H1 (cell line): Measurements from ENCODE around the gene DYSF. TPM values are rescaled to one million over a fixed set of nuclear protein-coding genes. Genes with fewer than 3 reads are reported as not detected.

Experiments
- CTCF ChIA-PET: fragments of 300-600 bp; sonication (Branson Sonifier 250); formaldehyde crosslinking; loops from one replicate; lab custom pipeline; 2021; ENCODE audit not compliant: partially characterized antibody; lab: Charles Lee
- POLR2A ChIA-PET: fragments of 300-600 bp; sonication (Branson Sonifier 250); formaldehyde crosslinking; loops from one replicate; lab custom pipeline; 2021; ENCODE audit warnings: inconsistent platforms; ENCODE audit not compliant: partially characterized antibody; lab: Charles Lee
- DNase-seq, 2 experiments: peaks; one replicate each; pipeline versions ENCODE4 v3.0.0 to v3.0.0-alpha.2; 2010 to 2022; ENCODE audit warnings: low spot score in 2 of 2, low read depth in 1 of 2, mixed read lengths in 1 of 2
- FAIRE-seq: peaks from 2 replicates; lab custom pipeline; 2011; peaks lifted over from hg19 to GRCh38; lab: Jason Lieb, UNC
- H2AFZ ChIP-seq: 2 replicates; pipeline ENCODE4 v1.8.1; 2012; ENCODE audit warnings: low read length, inconsistent platforms
- H2AK5ac ChIP-seq: 2 replicates; pipeline ENCODE4 v1.6.1; 2013; ENCODE audit warnings: low read depth, low read length
- H2BK120ac ChIP-seq: replicated peaks from 2 replicates; pipeline ENCODE3; 2013; ENCODE audit warnings: low read depth, low read length, inconsistent platforms
- H2BK12ac ChIP-seq: 2 replicates; pipeline ENCODE4 v1.6.1; 2013; ENCODE audit warnings: low read depth, low read length
- H2BK15ac ChIP-seq: 2 replicates; pipeline ENCODE4 v1.6.1; 2013; ENCODE audit warnings: low read length
- H2BK20ac ChIP-seq: 2 replicates; pipeline ENCODE4 v1.6.1; 2013; ENCODE audit warnings: low read length
- H2BK5ac ChIP-seq: 2 replicates; pipeline ENCODE4 v1.6.1; 2013; ENCODE audit warnings: low read depth, low read length
- H3K14ac ChIP-seq: 2 replicates; pipeline ENCODE4 v1.6.1; 2013; ENCODE audit warnings: inconsistent platforms; ENCODE audit not compliant: insufficient read length
- H3K18ac ChIP-seq: 2 replicates; pipeline ENCODE4 v1.6.1; 2013; ENCODE audit warnings: low read length; ENCODE audit errors: extremely low read depth
- H3K23ac ChIP-seq: 2 replicates; pipeline ENCODE4 v1.6.1; 2013; ENCODE audit warnings: inconsistent platforms; ENCODE audit not compliant: insufficient read length
- H3K23me2 ChIP-seq: 2 replicates; pipeline ENCODE4 v1.6.1; 2013; ENCODE audit warnings: low read depth, low read length
- H3K27ac ChIP-seq: 2 replicates; pipeline ENCODE4 v1.6.1; 2011; ENCODE audit warnings: low read depth, low read length, inconsistent platforms
- H3K27me3 ChIP-seq, 4 experiments: replicated peaks in 1 of 4; 1 replicate in 1 of 4; 2 replicates in 3 of 4; pipeline versions ENCODE4 v1.6.1 to v1.8.1; 2011 to 2013; ENCODE audit warnings: low read length in 3 of 4, mild to moderate bottlenecking in 3 of 4, inconsistent platforms in 2 of 4, mixed read lengths in 2 of 4, moderate library complexity in 1 of 4; ENCODE audit not compliant: control insufficient read depth in 3 of 4, insufficient read depth in 3 of 4; ENCODE audit errors: extremely low read depth in 1 of 4
- H3K36me3 ChIP-seq, 4 experiments: 2 replicates each; pipeline versions ENCODE4 v1.6.1 to v1.8.1; 2011 to 2013; ENCODE audit warnings: mild to moderate bottlenecking in 4 of 4, low read length in 3 of 4, moderate library complexity in 2 of 4, control low read depth in 1 of 4, inconsistent platforms in 1 of 4; ENCODE audit not compliant: insufficient read depth in 4 of 4, control insufficient read depth in 2 of 4
- H3K4ac ChIP-seq: replicated peaks from 2 replicates; pipeline ENCODE3; 2013; ENCODE audit warnings: low read length, low read depth, mixed read lengths, inconsistent platforms; ENCODE audit not compliant: insufficient read length
- H3K4me1 ChIP-seq, 4 experiments: replicated peaks in 1 of 4; 1 replicate in 1 of 4; 2 replicates in 3 of 4; pipeline versions ENCODE4 v1.6.1 to v1.8.1; 2011 to 2013; ENCODE audit warnings: low read length in 3 of 4, inconsistent platforms in 2 of 4, mixed read lengths in 1 of 4; ENCODE audit not compliant: insufficient read depth in 4 of 4, control insufficient read depth in 3 of 4
- H3K4me2 ChIP-seq, 2 experiments: 2 replicates each; pipeline versions ENCODE4 v1.6.1 to v1.8.1; 2011 to 2013; ENCODE audit warnings: low read depth in 2 of 2, low read length in 2 of 2, control low read depth in 1 of 2, inconsistent platforms in 1 of 2, mild to moderate bottlenecking in 1 of 2; ENCODE audit not compliant: insufficient read depth in 1 of 2
- H3K4me3 ChIP-seq, 4 experiments: fragments of 200-600, 300-600 bp in 1 of 4; sonication (generic), shearing (Covaris generic), sonication (Bioruptor Twin) in 1 of 4; 2 replicates each; pipeline versions ENCODE4 v1.5.1 to v1.8.1; 2011 to 2016; ENCODE audit warnings: low read length in 4 of 4, low read depth in 3 of 4, control low read depth in 2 of 4, inconsistent platforms in 2 of 4, mild to moderate bottlenecking in 2 of 4, mixed read lengths in 1 of 4, moderate library complexity in 1 of 4; ENCODE audit not compliant: insufficient read depth in 2 of 4; ENCODE audit errors: extremely low read depth in 1 of 4
- H3K56ac ChIP-seq: replicated peaks from 2 replicates; pipeline ENCODE3; 2013; ENCODE audit warnings: low read depth, mild to moderate bottlenecking, mixed read lengths, low read length, inconsistent platforms; ENCODE audit not compliant: insufficient read length
- H3K79me1 ChIP-seq: 2 replicates; pipeline ENCODE4 v1.6.1; 2013; ENCODE audit warnings: low read depth, low read length, control low read depth
- H3K79me2 ChIP-seq, 2 experiments: 2 replicates each; pipeline versions ENCODE4 v1.6.1 to v1.8.1; 2012 to 2013; ENCODE audit warnings: low read length in 2 of 2, mild to moderate bottlenecking in 2 of 2, inconsistent platforms in 1 of 2; ENCODE audit not compliant: insufficient read depth in 2 of 2, control insufficient read depth in 1 of 2
- H3K9ac ChIP-seq, 4 experiments: replicated peaks in 1 of 4; 1 replicate in 1 of 4; 2 replicates in 3 of 4; pipeline versions ENCODE4 v1.6.1 to v1.8.1; 2011 to 2013; ENCODE audit warnings: low read depth in 3 of 4, low read length in 3 of 4, control low read depth in 2 of 4, mild to moderate bottlenecking in 2 of 4, moderate library complexity in 2 of 4, inconsistent platforms in 1 of 4; ENCODE audit errors: extremely low read depth in 1 of 4
- H3K9me3 ChIP-seq, 2 experiments: 2 replicates each; pipeline versions ENCODE4 v1.6.1 to v1.8.1; 2012 to 2013; ENCODE audit warnings: mild to moderate bottlenecking in 2 of 2, moderate library complexity in 2 of 2, control low read depth in 1 of 2, inconsistent platforms in 1 of 2, low read depth in 1 of 2, low read length in 1 of 2, mixed read lengths in 1 of 2; ENCODE audit not compliant: insufficient read depth in 2 of 2
- H4K20me1 ChIP-seq, 2 experiments: replicated peaks in 1 of 2; 2 replicates each; pipeline versions ENCODE3 to v1.8.1; 2011 to 2013; ENCODE audit warnings: inconsistent platforms in 2 of 2, low read length in 2 of 2, mild to moderate bottlenecking in 1 of 2; ENCODE audit not compliant: insufficient read depth in 2 of 2, control insufficient read depth in 1 of 2
- H4K5ac ChIP-seq: 2 replicates; pipeline ENCODE4 v1.6.1; 2013; ENCODE audit warnings: low read length, low read depth, mixed read lengths, inconsistent platforms; ENCODE audit not compliant: insufficient read length
- H4K8ac ChIP-seq: 2 replicates; pipeline ENCODE4 v1.8.0; 2013; ENCODE audit warnings: mild to moderate bottlenecking, moderate library complexity, low read length, inconsistent platforms; ENCODE audit not compliant: insufficient read depth; ENCODE audit errors: extremely low read depth
- H4K91ac ChIP-seq: replicated peaks from 2 replicates; pipeline ENCODE3; 2013; ENCODE audit warnings: low read length, mixed read lengths, inconsistent platforms; ENCODE audit not compliant: insufficient read length
- ATF2 ChIP-seq: IDR thresholded peaks from 2 replicates; pipeline ENCODE4 v1.6.1; 2012; ENCODE audit warnings: low read length, inconsistent platforms
- CTBP2 ChIP-seq: IDR thresholded peaks from 2 replicates; pipeline ENCODE4 v1.7.0; 2011; ENCODE audit warnings: borderline replicate concordance, mild to moderate bottlenecking, moderate library complexity, mixed read lengths, low read length; ENCODE audit not compliant: insufficient read depth, insufficient read length
- EZH2 ChIP-seq: fragments of 200-600 bp; sonication (generic); IDR thresholded peaks from 2 replicates; pipeline ENCODE4 v1.7.1; 2012; ENCODE audit warnings: low read depth, mild to moderate bottlenecking, moderate library complexity, low read length, inconsistent platforms; ENCODE audit not compliant: severe bottlenecking
- JUN ChIP-seq: IDR thresholded peaks from 2 replicates; pipeline ENCODE4 v1.6.1; 2011; ENCODE audit warnings: low read depth, mild to moderate bottlenecking, improper control_type of control experiment, low read length
- JUND ChIP-seq: IDR thresholded peaks from 2 replicates; pipeline ENCODE4 v1.6.1; 2011; ENCODE audit warnings: mild to moderate bottlenecking, improper control_type of control experiment, low read length
- POLR2AphosphoS5 ChIP-seq: IDR thresholded peaks from 2 replicates; pipeline ENCODE4 v1.6.1; 2011; ENCODE audit warnings: low read depth, low read length
- RXRA ChIP-seq: IDR thresholded peaks from 2 replicates; pipeline ENCODE4 v1.6.1; 2011; ENCODE audit warnings: low read depth, mild to moderate bottlenecking, low read length, moderate library complexity; ENCODE audit not compliant: insufficient read depth
- SIN3A ChIP-seq, 2 experiments: IDR thresholded peaks in 1 of 2; conservative IDR thresholded peaks in 1 of 2; 2 replicates each; pipeline ENCODE4 v1.6.1; 2011 to 2012; ENCODE audit warnings: low read length in 2 of 2, improper control_type of control experiment in 1 of 2, low read depth in 1 of 2, mild to moderate bottlenecking in 1 of 2
- SP1 ChIP-seq: IDR thresholded peaks from 2 replicates; pipeline ENCODE4 v1.6.1; 2011; ENCODE audit warnings: low read depth, low read length
- SP2 ChIP-seq: IDR thresholded peaks from 2 replicates; pipeline ENCODE4 v1.6.1; 2012; ENCODE audit warnings: mild to moderate bottlenecking, low read length, inconsistent platforms
- TEAD4 ChIP-seq: IDR thresholded peaks from 2 replicates; pipeline ENCODE4 v1.6.1; 2012; ENCODE audit warnings: low read depth, low read length, inconsistent platforms, mixed read lengths
- whole genome bisulfite sequencing, 2 experiments: shearing (Covaris generic) in 1 of 2; methylation state at CpG; one replicate each; pipeline versions ENCODE4 v1.1.6 to v1.1.7; 2013 to 2015; ENCODE audit warnings: low lambda C conversion rate in 2 of 2, mixed read lengths in 2 of 2, inconsistent platforms in 1 of 2, low coverage in 1 of 2, missing lambda C conversion rate in 1 of 2; ENCODE audit not compliant: insufficient replicate concordance in 2 of 2, insufficient coverage in 1 of 2, insufficient read length in 1 of 2; ENCODE audit errors: extremely low coverage in 1 of 2, missing lambda C conversion rate in 1 of 2; 5-methylcytosine and 5-hydroxymethylcytosine counted together
- polyA plus RNA-seq, 7 experiments: library from polyadenylated mRNA; depleted of rRNA in 3 of 7; stranded (reverse) in 5 of 7; unstranded in 2 of 7; fragments of >200 nt in 5 of 7; fragments of 200-250 nt in 2 of 7; gene quantifications; 1 replicate in 5 of 7; 2 replicates in 1 of 7; 4 replicates in 1 of 7; pipeline versions ENCODE4 v1.2.1 to v1.2.3, GENCODE V29; 2011 to 2013; ENCODE audit warnings: missing spikeins in 2 of 7, mixed read lengths in 2 of 7
- total RNA-seq: library from RNA; stranded (reverse); fragmentation: NEBNext Ultra II Directional; extraction: Animal tissue kit (Norgen Biotek cat#: 25700); gene quantifications from 2 replicates; pipeline ENCODE4 v1.2.1, GENCODE V29; 2021

DYSF gene
- total and polyA plus RNA-seq, 2 of the 8 experiments (the other 6 are each of a cell fraction or from before 2014, with no cell fraction given), result 5.8 to 7.1 TPM

- Histone ChIP-seq H4K5ac (no peak overlapping the region), H3K56ac (no peak overlapping the region), H3K9me3 (peaks cover 5% of the 10 kb centered on the region in 2 experiments; a peak in 1 of 4 replicates), H4K91ac (no peak overlapping the region), H3K4ac (no peak overlapping the region), H3K4me3 (no peak overlapping the region), H3K14ac (no peak overlapping the region), H2BK5ac (no peak overlapping the region), H4K8ac (no peak overlapping the region), H2AFZ (no peak overlapping the region), H2BK120ac (no peak overlapping the region), H3K23me2 (no peaks in the 10 kb centered on the region), H3K27ac (no peak overlapping the region), H3K36me3 (no peaks in the 10 kb centered on the region), H3K27me3 (no peaks in the 10 kb centered on the region), H4K20me1 (peaks cover 0 to 2% of the 10 kb centered on the region in 2 experiments), H3K9ac (no peak overlapping the region), H2BK20ac (no peak overlapping the region), H3K4me1 (no peaks in the 10 kb centered on the region), H3K23ac (no peak overlapping the region), H3K4me2 (no peak overlapping the region), H2BK15ac (no peak overlapping the region), H3K79me2 (no peaks in the 10 kb centered on the region), H3K79me1 (no peaks in the 10 kb centered on the region), H2AK5ac (no peak overlapping the region), H2BK12ac (no peak overlapping the region), H3K18ac (no peak overlapping the region)
- FAIRE-seq, result no peak
- ChIA-PET CTCF (interaction anchor here (0.9 to 4.6 kb wide), 5 partner anchors 9 to 385 kb away, joined by 3 to 47 read pairs (median 3); no protein-coding TSS in a partner anchor), POLR2A (no interaction called here)
- no peak for DNase-seq
- 86% methylated on average over 3 of the region's 3 CpGs; no CpG with 5 or more reads in 1 of the 2 experiments for WGBS, 2 experiments
- TF ChIP-seq SIN3A (conservative IDR thresholded peaks at IDR 0.05 in 1 of 2, IDR thresholded peaks at IDR 0.05 in 1 of 2; ENCODE audit: low read depth in 1 of 2, low read length in 2 of 2) (no peak), ATF2 (no peak), POLR2AphosphoS5 (no peak), SP1 (no peak), JUN (no peak), JUND (no peak), EZH2 (no peak), SP2 (no peak), RXRA (no peak), TEAD4 (no peak), CTBP2 (no peak)
Measured at GRCh38 chr2:71538241-71538640, 84.9 kb downstream of the DYSF start.
